ENCODE results near the gene GREB1L.

Gene GREB1L

GRCh38 chr18:21496277-21496835 is 254.3 kb downstream of the GREB1L start:
- DNase-seq = peak; percentile 53

DNA sequence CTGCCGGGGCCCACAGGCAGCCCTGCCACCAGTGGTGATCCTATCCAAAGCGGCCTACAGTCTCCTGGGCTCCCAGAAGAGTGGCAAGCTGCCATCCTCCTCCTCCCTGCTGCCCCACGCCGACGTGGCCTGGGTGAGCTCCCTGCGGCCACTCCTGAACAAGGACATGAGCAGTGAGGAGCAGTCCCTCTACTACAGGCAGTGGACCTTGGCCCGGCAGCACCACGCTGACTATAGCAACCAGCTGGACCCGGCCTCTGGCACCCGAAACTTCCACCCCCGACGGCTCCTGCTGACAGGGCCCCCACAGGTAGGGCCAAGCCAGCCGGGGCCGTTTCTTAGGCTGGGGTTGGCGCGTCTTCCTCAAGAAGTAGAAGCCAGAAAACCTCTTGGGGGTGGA is 258.0 kb downstream of the GREB1L start:
- no peak for DNase-seq

- no peak for DNase-seq
Observed at GRCh38 chr18:21502661-21503060, 260.6 kb downstream of the GREB1L start.

GRCh38 chr18:21507913-21508701 is 266.1 kb downstream of the GREB1L start:
- no peak for DNase-seq

GRCh38 chr18:21509062-21509461 is 267.0 kb downstream of the GREB1L start:
- DNase-seq = no peak

GRCh38 chr18:21513292-21513691 is 271.3 kb downstream of the GREB1L start:
- no peak for DNase-seq

DNA sequence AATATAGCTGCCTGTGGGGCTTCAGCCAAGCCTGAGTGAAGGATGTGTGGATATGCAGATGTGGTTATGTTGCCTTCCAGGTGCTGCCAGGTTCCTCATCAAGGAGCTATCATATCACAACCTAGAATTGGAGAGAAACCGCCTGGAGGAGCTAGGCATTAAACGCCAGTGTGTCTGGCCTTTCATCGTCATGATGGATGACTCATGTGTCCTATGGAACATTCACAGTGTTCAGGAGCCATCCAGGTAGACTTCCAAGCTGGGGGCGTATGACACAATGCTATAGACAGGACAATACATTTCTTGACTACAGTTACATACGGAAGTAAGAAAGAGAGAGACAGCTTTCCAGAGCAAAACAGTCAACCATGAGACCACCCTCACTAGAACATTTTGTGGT is 271.7 kb downstream of the GREB1L start:
- DNase-seq = no peak

DNA sequence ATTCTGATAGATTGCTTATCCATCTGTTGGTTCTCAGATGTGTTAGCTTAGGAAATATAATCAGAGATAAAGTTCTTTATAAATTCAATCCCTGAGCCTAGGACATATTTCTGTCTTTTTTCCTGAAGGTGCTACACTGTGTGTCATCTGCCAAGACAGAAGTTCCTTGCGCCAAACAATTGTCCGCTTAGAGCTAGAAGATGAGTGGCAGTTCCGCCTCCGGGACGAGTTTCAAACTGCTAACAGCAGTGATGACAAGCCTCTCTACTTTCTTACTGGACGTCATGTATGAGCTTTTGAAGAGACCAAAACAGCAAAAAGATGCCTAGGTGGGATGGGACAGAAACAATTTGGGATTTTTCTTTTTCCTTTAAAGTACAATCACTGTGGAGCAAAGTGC is 280.5 kb downstream of the GREB1L start:
- DNase-seq = no peak

DNA sequence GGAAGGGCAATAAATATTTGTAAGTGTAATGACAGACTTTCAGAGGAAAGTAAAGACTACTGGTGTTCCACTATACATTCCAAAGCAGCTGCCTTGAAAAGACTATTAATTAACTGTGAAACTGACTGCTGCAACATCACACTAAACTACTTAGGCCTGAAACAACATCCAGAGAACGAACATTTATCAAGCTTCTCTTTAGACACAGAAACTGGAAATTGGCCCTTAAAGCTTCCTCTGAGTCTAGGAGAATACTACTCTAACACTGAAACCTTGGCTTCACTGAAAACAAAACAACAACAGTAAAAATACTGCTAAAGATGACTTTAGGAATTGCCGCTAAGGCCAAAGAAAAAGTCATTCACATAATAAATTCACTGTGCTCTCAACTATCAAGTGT is 283.9 kb downstream of the GREB1L start:
- no peak for DNase-seq

DNA sequence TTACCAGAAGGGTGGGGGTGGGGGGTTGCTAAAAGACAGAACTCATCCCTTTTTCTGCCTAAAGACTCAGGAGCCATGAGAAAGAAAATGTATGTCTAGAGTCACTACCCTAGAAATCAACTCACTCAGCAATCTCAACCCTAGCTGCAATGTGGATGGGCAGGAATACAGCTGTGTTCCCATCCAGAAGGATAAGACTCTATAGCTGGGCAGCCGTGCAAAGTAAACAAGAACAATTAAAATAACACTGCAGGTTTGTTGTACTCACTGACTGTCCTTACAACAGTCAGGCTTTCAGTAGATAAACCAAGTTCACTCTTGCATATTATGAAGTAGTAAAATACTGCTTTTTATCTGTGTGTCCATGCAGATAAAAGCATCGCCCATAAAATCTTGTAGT is 284.4 kb downstream of the GREB1L start:
- DNase-seq = no peak

- no peak for DNase-seq
Observed at GRCh38 chr18:21534327-21534726, 292.3 kb downstream of the GREB1L start.

DNA sequence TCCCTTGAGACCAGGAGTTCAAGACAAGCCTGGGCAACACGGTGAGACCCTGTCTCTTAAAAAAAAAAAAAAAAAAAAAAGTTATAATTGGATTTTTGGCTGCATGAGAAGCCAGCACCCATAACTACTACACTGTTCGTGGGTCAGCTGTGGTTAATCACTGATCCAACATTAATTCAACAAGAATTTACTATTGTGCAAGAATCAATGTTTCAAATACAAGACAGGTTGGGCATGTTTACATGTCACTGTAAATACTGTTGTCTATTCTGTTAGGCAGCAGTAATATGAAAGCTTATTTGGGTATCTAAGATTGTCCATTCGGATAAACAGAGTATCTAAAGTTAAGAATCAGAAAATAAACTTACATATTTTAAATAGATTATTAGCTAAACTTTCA is 296.2 kb downstream of the GREB1L start:
- DNase-seq = no peak

GRCh38 chr18:21546423-21546822 is 304.4 kb downstream of the GREB1L start:
- no peak for DNase-seq

DNA sequence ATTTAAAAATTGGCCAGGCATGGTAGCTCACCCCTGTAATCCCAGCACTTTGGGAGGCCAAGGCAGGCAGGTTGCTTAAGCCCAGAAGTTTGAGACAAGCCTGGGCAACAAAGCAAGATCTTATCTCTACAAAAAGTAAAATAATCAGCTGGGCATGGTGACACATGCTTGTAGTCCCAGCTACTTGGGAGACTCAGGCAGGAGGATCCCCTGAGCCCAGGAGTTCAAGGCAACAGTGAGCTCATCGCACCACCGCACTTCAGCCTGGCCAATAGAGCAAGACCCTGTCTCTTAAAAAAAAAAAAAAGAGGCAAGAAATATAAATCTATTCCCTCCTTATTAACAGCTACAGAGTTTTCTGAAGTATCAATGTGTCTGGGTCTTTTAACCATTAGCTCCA is 306.6 kb downstream of the GREB1L start:
- no peak for DNase-seq

- no peak for DNase-seq
Observed at GRCh38 chr18:21550510-21550970, 308.5 kb downstream of the GREB1L start.

DNA sequence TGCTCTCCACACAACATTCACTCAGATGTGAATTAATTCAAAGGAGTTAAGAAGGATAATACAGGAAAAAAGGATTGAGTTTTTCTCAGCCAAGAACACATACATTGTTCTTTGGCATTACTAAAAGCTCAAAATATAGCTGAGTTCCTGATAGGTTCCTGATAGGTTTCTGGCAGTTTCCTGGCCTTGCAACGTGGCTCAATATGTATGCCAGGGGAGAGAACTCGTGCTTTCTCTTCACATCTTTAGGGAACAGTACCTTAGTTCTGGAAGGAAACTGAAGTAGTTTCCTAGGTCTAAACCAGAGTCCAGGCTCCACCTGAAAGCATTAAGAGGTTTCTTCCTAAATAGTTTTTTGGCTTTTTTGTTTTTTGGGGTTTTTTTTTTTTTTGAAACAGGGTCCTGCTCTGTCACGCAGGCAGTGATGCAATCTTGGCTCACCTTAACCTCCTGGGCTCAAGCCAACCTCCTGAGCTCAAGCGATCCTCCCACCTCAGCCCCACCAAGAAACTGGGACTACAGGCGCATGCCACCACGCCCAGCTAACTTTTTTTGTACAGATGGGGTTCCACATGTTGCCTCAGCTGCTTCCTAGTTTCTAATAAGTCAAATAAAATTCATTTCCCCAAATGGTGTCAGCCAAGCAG is 315.7 kb downstream of the GREB1L start:
- no peak for DNase-seq

- DNase-seq = no peak
Observed at GRCh38 chr18:21559195-21559594, 317.2 kb downstream of the GREB1L start.

DNA sequence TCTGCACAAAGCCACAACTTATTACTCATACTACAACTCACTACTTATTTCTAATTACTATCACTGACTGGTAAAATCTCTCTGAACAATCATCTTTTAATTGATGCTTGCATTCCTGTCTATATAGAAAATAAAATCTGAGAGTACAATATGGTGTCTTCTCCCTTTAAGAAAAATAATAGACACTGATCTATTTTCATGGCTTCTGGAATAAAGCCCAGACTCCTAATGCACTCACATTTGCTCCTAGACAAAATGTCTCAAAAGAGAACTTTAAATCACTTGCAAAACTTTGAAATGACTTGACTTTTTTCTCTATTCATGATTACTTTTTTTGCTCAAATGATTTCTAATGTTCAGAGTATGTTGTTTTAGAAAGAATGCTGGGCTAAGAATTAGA is 329.7 kb downstream of the GREB1L start:
- no peak for DNase-seq

Measured in eye (tissue), 1 donor.